ENCODE data around the gene GPD1L.

- no peak for TF ChIP-seq CTCF (conservative IDR thresholded peaks at IDR 0.05; ENCODE audit: low read length)
- TF ChIP-seq EZH2phosphoT487 (IDR thresholded peaks at IDR 0.05; ENCODE audit: borderline replicate concordance), result no peak
Measured at GRCh38 chr3:32128936-32129335, 22.5 kb downstream of the GPD1L start.
